ENCODE measurements around the gene LARGE1.

The LARGE1 gene

DNA sequence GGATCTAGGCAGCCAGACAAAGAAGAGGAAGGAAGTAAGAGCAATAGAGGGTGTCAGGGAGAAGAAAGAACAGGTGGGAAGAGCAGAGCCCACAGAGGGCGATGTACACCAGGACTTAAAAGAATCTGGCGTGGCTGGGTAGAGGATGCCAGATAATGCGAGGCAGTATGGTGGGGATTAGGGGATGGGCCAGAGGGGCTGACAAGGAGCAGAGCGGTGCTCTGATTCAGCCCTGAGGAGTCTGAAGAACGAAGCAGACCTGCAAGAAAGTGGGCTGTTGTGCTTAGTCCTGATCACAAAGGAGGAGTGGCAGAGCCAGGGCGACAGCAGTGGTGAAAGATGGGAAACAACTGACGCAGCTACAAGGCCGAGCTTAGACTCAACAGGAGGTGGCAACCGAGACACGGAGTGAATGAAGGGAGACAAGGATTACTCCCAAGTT lies 163.7 kb downstream of the LARGE1 start:
- Histone ChIP-seq H3K9ac (ENCODE audit: low read depth, low read length, poor library complexity, severe bottlenecking) (no peak overlapping the region), H3F3A (ENCODE audit: low read depth) (no peaks in the 10 kb centered on the region), H3K4me2 (ENCODE audit: low read depth, low read length, poor library complexity, severe bottlenecking) (no peak overlapping the region), H4K20me1 (ENCODE audit: insufficient read depth, low read length, poor library complexity, severe bottlenecking) (no peaks in the 10 kb centered on the region), H3K27me3 (ENCODE audit: insufficient read depth, low read length, poor library complexity, severe bottlenecking) (no peaks in the 10 kb centered on the region), H3K9me3 (ENCODE audit: insufficient read depth, low read depth, low read length) (peaks cover 7% of the 10 kb centered on the region; the same call in 1 of the 2 replicates), H3K9me2 (replicated peaks; ENCODE audit: low read depth, low read length) (no peaks in the 10 kb centered on the region), H3K4me3 (ENCODE audit: low read length, poor library complexity, severe bottlenecking) (no peak overlapping the region), H3K4me1 (ENCODE audit: insufficient read depth, low read length, poor library complexity, severe bottlenecking) (no peaks in the 10 kb centered on the region), H3K36me3 (ENCODE audit: insufficient read depth, low read length) (no peaks in the 10 kb centered on the region), H3K79me2 (ENCODE audit: insufficient read depth, low read length) (no peaks in the 10 kb centered on the region), H2AFZ (ENCODE audit: low read length) (no peak overlapping the region)
- TF ChIP-seq EZH2phosphoT487 (IDR thresholded peaks at IDR 0.05; ENCODE audit: borderline replicate concordance), result no peak
- TF ChIP-seq, protein P1, sequence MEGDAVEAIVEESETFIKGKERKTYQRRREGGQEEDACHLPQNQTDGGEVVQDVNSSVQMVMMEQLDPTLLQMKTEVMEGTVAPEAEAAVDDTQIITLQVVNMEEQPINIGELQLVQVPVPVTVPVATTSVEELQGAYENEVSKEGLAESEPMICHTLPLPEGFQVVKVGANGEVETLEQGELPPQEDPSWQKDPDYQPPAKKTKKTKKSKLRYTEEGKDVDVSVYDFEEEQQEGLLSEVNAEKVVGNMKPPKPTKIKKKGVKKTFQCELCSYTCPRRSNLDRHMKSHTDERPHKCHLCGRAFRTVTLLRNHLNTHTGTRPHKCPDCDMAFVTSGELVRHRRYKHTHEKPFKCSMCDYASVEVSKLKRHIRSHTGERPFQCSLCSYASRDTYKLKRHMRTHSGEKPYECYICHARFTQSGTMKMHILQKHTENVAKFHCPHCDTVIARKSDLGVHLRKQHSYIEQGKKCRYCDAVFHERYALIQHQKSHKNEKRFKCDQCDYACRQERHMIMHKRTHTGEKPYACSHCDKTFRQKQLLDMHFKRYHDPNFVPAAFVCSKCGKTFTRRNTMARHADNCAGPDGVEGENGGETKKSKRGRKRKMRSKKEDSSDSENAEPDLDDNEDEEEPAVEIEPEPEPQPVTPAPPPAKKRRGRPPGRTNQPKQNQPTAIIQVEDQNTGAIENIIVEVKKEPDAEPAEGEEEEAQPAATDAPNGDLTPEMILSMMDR (conservative IDR thresholded peaks at IDR 0.05; ENCODE audit: low read length), result no peak

DNA sequence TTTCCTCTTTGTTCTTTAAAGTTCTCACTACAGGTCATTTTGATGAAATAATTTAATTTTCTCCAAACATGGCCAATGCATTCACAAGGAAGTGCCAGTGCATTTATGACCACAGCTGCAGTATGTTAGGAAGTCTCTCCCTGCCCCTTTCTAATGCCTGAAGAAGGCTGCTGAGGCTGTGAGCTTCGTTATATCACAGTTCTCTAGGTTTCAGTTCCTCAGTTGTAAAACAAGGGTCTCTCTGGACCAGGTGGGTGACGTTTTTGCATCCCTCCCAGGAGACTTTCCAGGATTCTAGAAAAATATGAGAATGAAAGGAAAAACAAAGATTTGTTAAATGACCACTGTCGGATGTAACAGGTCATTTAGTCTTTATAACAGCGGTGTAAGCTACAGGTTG lies 171.6 kb downstream of the LARGE1 start:
- H3K9ac ChIP-seq (ENCODE audit: low read depth, low read length, poor library complexity, severe bottlenecking), result no peak overlapping the region
- no peak overlapping the region for H2AFZ ChIP-seq (ENCODE audit: low read length)
- no peak for TF ChIP-seq EZH2phosphoT487 (IDR thresholded peaks at IDR 0.05; ENCODE audit: borderline replicate concordance)
- TF ChIP-seq, protein P1 (conservative IDR thresholded peaks at IDR 0.05; ENCODE audit: low read length), result no peak
- H3K4me2 ChIP-seq (ENCODE audit: low read depth, low read length, poor library complexity, severe bottlenecking), result no peak overlapping the region
- H3K4me3 ChIP-seq (ENCODE audit: low read length, poor library complexity, severe bottlenecking), result no peak overlapping the region
- peaks cover 3% of the 10 kb centered on the region; the same call in 1 of the 2 replicates for H3K9me3 ChIP-seq (ENCODE audit: insufficient read depth, low read depth, low read length)
- no peaks in the 10 kb centered on the region for H3K79me2 ChIP-seq (ENCODE audit: insufficient read depth, low read length)
- no peaks in the 10 kb centered on the region for H3F3A ChIP-seq (ENCODE audit: low read depth)
- no peaks in the 10 kb centered on the region for H4K20me1 ChIP-seq (ENCODE audit: insufficient read depth, low read length, poor library complexity, severe bottlenecking)
- H3K9me2 ChIP-seq (replicated peaks; ENCODE audit: low read depth, low read length), result no peaks in the 10 kb centered on the region
- H3K36me3 ChIP-seq (ENCODE audit: insufficient read depth, low read length), result no peaks in the 10 kb centered on the region
- no peaks in the 10 kb centered on the region for H3K27me3 ChIP-seq (ENCODE audit: insufficient read depth, low read length, poor library complexity, severe bottlenecking)
- H3K4me1 ChIP-seq (ENCODE audit: insufficient read depth, low read length, poor library complexity, severe bottlenecking), result no peaks in the 10 kb centered on the region

DNA sequence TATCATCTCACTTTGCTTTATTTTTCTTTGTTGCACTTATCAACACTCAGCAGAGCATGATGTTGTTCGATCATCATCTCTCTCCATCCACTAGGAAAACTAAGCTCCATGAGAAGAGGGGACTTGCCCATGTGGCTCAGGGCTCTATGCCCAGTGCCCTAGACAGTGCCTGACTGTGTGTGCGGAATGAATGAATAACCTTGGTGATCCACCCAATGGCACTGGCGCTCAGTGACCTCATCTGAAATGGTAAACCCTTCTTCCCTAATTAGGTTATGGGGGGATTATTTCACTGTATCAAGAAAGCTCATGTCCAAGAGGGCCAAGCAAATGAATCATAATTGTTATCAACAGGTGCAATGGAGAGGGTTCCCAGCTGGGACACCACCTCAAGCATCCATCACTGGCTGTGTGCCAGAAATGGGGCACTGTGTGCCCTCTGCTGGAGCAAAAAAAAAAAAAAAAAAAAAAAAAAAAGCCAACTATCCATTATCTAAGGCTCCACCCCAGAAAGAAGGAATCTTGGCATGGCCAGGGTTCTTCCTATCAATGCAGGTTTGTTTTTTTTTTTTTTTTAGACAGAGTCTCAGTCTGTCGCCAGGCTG lies 172.6 kb downstream of the LARGE1 start:
- peaks cover 3% of the 10 kb centered on the region; the same call in 1 of the 2 replicates for H3K9me3 ChIP-seq (ENCODE audit: insufficient read depth, low read depth, low read length)
- H3K36me3 ChIP-seq (ENCODE audit: insufficient read depth, low read length), result no peaks in the 10 kb centered on the region
- H4K20me1 ChIP-seq (ENCODE audit: insufficient read depth, low read length, poor library complexity, severe bottlenecking), result no peaks in the 10 kb centered on the region
- no peak overlapping the region for H3K4me3 ChIP-seq (ENCODE audit: low read length, poor library complexity, severe bottlenecking)
- H3K27me3 ChIP-seq (ENCODE audit: insufficient read depth, low read length, poor library complexity, severe bottlenecking), result no peaks in the 10 kb centered on the region
- H3K9me2 ChIP-seq (replicated peaks; ENCODE audit: low read depth, low read length), result no peaks in the 10 kb centered on the region
- H2AFZ ChIP-seq (ENCODE audit: low read length), result no peak overlapping the region
- TF ChIP-seq, protein P1 (conservative IDR thresholded peaks at IDR 0.05; ENCODE audit: low read length), result no peak
- no peak for TF ChIP-seq EZH2phosphoT487 (IDR thresholded peaks at IDR 0.05; ENCODE audit: borderline replicate concordance)
- H3K79me2 ChIP-seq (ENCODE audit: insufficient read depth, low read length), result no peaks in the 10 kb centered on the region
- H3F3A ChIP-seq (ENCODE audit: low read depth), result no peaks in the 10 kb centered on the region
- H3K4me1 ChIP-seq (ENCODE audit: insufficient read depth, low read length, poor library complexity, severe bottlenecking), result no peaks in the 10 kb centered on the region
- no peak overlapping the region for H3K9ac ChIP-seq (ENCODE audit: low read depth, low read length, poor library complexity, severe bottlenecking)
- no peak overlapping the region for H3K4me2 ChIP-seq (ENCODE audit: low read depth, low read length, poor library complexity, severe bottlenecking)
